Measurements from ENCODE around the gene MT1A. TPM values are rescaled to one million over a fixed set of nuclear protein-coding genes. Genes with fewer than 3 reads are reported as not detected.

Gene MT1A
- total RNA-seq, 1 experiment from 2014 or later: not detected

GRCh38 chr16:56686758-56687157 is 48.3 kb downstream of the MT1A start:
- no peaks in the 10 kb centered on the region for H3K9me3 ChIP-seq (ENCODE audit: control insufficient read depth in 1 of 2, insufficient read depth in 1 of 2, low read depth in 1 of 2, low read length in 2 of 2)
- H3K9ac ChIP-seq (ENCODE audit: low read length): no peak overlapping the region
- ATAC-seq (no peak), DNase-seq (ENCODE audit: low read depth, low spot score) (no peak)
- RAD21 ChIA-PET (ENCODE audit: low non-redundant PET in 1 of 2, low total read pairs in 2 of 2, uncharacterized antibody in 2 of 2, unreplicated experiment in 2 of 2): no interaction called here
- no peaks in the 10 kb centered on the region for H3K36me3 ChIP-seq (ENCODE audit: control insufficient read depth in 1 of 2, insufficient read depth in 2 of 2, low read length in 2 of 2)
- TF ChIP-seq MAX (IDR thresholded peaks at IDR 0.05): no peak
- no peak for TF ChIP-seq ZBTB33 (IDR thresholded peaks at IDR 0.05; ENCODE audit: extremely low read depth, insufficient replicate concordance, low read length)
- no peak for TF ChIP-seq RAD21 (IDR thresholded peaks at IDR 0.05; ENCODE audit: low read depth)
- no peak for TF ChIP-seq CBX3 (IDR thresholded peaks at IDR 0.05; ENCODE audit: low read depth)
- TF ChIP-seq JUND (IDR thresholded peaks at IDR 0.05): no peak
- no peak for TF ChIP-seq SP1 (IDR thresholded peaks at IDR 0.05; ENCODE audit: low read depth)
- TF ChIP-seq EZH2 (IDR thresholded peaks at IDR 0.05): no peak
- TF ChIP-seq YY1 (IDR thresholded peaks at IDR 0.05; ENCODE audit: extremely low read depth, insufficient replicate concordance, low read depth, low read length): no peak
- TF ChIP-seq SRF (IDR thresholded peaks at IDR 0.05; ENCODE audit: low read depth): no peak
- no peak for TF ChIP-seq SIN3A (IDR thresholded peaks at IDR 0.05; ENCODE audit: low read depth)
- TF ChIP-seq CEBPB (IDR thresholded peaks at IDR 0.05; ENCODE audit: low read depth): no peak
- no peak for TF ChIP-seq POLR2A (IDR thresholded peaks at IDR 0.05; ENCODE audit: borderline replicate concordance, extremely low read depth, insufficient read depth, insufficient read length)
- no peak for TF ChIP-seq ATF3 (IDR thresholded peaks at IDR 0.05)
- BruUV-seq (replicated peaks): no TSS peak
- H3K27me3 ChIP-seq (ENCODE audit: insufficient read depth, low read length): no peaks in the 10 kb centered on the region
- intact Hi-C loops (cut with micrococcal nuclease): no loop called here
- peaks cover 18 to 37% of the 10 kb centered on the region in 2 experiments for H3K4me1 ChIP-seq (ENCODE audit: control insufficient read depth in 1 of 2, insufficient read depth in 2 of 2, low read length in 2 of 2)
- POLR2A ChIA-PET: no interaction called here
- H4K20me1 ChIP-seq (ENCODE audit: insufficient read depth): no peaks in the 10 kb centered on the region
- no peak overlapping the region for H3K27ac ChIP-seq (ENCODE audit: low read depth, low read length)
- no peak overlapping the region for H2AFZ ChIP-seq (ENCODE audit: low read depth, low read length, poor library complexity, severe bottlenecking)
- H3K4me2 ChIP-seq (ENCODE audit: low read length): no peak overlapping the region
- H3K4me3 ChIP-seq (replicated peaks in 1 of 2; ENCODE audit: low read depth in 1 of 2, low read length in 2 of 2): no peak overlapping the region
- CTCF ChIA-PET: no interaction called here
- H3K79me2 ChIP-seq (ENCODE audit: insufficient read depth, low read length): no peaks in the 10 kb centered on the region
- no peaks in the 10 kb centered on the region for H3K9me2 ChIP-seq (ENCODE audit: insufficient read depth)

Measured in HCT116 (cell line).